KOPT-K1 (cell line): ENCODE results near the gene NCAN.
"Not testable (repeated sequence)": the region's sequence is repeated elsewhere in the genome, so short reads cannot be mapped to it uniquely, and the experiment has no call there.

ENCODE experiments used
- H3K27ac ChIP-seq: fragments of 200-600 bp; sonication (generic); 2 replicates; pipeline ENCODE4 v1.5.1; 2016; ENCODE audit warnings: antibody characterized with exemption, mild to moderate bottlenecking, low read depth, low read length; ENCODE audit not compliant: poor library complexity, severe bottlenecking
- H3K36me3 ChIP-seq: fragments of 200-600 bp; sonication (generic); 2 replicates; pipeline ENCODE4 v1.5.1; 2017; ENCODE audit warnings: antibody characterized with exemption, mild to moderate bottlenecking, low read length, moderate library complexity; ENCODE audit not compliant: insufficient read depth
- H3K9me3 ChIP-seq: fragments of 200-600 bp; sonication (generic); 2 replicates; pipeline ENCODE4 v1.5.1; 2017; ENCODE audit warnings: antibody characterized with exemption, low read length, mild to moderate bottlenecking; ENCODE audit not compliant: insufficient read depth, poor library complexity, severe bottlenecking

Gene NCAN

DNA sequence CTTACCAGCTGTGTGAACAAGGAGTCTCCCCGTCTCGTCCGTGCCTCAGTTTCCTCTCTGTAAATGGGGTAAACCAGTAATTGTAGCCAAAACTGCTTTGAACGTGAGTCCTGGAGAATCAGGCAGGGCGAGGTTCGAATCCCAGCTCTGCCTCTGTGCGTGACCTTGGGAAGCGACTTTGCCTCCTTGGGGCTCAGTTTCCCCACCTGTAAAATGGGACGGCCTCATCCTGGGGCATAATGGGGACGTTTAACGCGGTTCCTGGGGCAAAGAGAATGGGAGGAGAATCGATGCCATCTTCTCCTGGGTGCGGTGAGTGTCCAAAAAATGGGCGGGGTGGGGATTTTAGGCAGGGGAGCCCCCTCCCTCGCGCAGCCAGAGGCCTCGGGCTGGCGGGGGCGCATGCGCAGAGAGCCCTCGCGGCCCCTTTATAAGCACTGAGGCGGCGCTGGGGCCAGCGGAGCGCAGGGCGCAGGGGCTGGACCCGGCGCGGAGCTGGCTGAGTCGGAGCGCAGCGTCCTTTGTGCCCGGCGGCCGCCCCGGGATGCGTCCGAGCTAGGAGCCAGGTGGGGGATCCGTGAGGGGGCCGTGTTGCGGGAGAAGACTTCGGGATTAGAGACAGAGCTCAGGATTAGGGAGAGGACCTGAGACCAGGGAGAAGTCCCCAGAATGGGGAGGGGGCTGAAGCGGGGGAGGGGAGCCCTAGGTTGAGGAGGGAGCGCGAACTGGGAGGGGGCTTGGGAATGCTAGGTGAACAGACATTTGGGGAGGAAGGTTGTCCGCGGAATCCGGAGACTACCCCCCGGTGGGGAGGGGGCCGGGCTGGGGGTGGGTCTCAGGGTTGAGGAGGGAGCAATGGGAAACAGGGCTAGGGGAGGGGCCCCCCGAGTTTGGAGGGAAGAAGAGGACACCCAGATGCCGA is at the start of gene NCAN:
NCAN (plus strand) TSS at position 460 of the 922 bp plus-strand sequence. CDS start 4,996 bp downstream, outside the sequence.
- Histone ChIP-seq H3K9me3 (no peaks in the 10 kb centered on the region), H3K27ac (no peak within 1 kb of the TSS), H3K36me3 (no peaks in the 10 kb centered on the region)

- Histone ChIP-seq H3K36me3 (no peaks in the 10 kb centered on the region), H3K9me3 (no peaks in the 10 kb centered on the region), H3K27ac (no peak overlapping the region)
These were observed 49.3 kb upstream of the NCAN start for GRCh38 chr19:19162495-19162894.

DNA sequence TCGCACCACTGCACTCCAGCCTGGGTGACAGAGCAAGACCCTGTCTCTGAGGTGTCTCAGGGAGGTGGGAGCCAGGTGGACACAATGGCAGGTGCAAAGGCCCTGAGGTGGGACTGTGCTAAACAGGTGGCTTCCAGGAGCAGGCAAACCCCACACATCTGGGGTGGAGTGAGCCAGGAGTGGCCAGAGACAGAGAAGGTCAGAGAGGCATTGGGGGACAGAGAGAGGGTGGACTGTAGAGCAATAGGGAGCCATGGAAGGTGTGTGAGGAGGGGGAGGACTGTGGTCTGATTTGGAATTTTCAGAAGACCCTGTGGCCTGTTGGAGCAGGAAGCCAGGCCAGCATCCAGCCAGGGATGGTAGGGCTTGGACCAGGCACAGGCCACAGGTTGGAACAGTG is 46.4 kb upstream of the NCAN start:
- no peak overlapping the region for H3K27ac ChIP-seq
- H3K36me3 ChIP-seq = no peaks in the 10 kb centered on the region
- H3K9me3 ChIP-seq = no peaks in the 10 kb centered on the region

- no peak overlapping the region for H3K27ac ChIP-seq
- no peaks in the 10 kb centered on the region for H3K36me3 ChIP-seq
- H3K9me3 ChIP-seq = no peaks in the 10 kb centered on the region
These were observed 44.1 kb upstream of the NCAN start for GRCh38 chr19:19167612-19168011.

DNA sequence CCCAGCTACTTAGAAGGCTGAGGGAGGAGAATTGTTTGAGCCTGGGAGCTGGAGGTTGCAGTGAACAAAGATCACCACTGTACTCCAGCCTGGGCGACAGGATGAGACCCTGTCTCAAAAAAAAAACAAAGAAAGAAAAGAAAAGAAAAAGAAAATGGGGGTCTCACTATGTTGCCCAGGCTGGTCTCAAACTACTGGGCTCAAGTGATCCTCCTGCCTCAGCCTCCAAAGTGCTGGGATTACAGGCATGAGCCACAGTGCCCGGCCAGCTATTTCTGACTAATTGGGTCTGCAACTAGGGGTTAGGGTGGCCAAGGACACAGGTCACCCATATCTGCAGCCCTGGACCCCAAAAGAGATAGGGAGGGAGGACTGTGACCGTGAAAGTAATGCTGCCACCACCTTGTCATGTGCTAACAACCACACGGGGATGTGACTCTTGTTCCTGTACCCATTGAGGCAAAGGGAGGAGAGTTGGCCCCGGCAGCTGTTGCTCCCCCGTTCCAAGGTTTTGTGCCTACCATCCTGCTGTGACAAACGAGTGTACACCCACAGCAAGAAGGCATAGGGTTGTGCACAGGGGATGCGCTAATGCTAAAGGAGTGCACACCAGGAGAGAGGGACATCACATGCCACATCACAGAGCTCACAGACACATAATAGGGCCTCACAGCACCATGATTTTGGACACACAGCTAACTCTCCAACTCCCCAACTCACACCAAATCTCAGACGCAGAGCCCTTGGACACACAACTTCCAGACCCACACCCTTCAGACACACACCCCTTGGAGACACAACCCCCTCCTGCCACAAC is 42.3 kb upstream of the NCAN start:
- Histone ChIP-seq H3K27ac (no peak overlapping the region), H3K9me3 (no peaks in the 10 kb centered on the region), H3K36me3 (no peaks in the 10 kb centered on the region)

DNA sequence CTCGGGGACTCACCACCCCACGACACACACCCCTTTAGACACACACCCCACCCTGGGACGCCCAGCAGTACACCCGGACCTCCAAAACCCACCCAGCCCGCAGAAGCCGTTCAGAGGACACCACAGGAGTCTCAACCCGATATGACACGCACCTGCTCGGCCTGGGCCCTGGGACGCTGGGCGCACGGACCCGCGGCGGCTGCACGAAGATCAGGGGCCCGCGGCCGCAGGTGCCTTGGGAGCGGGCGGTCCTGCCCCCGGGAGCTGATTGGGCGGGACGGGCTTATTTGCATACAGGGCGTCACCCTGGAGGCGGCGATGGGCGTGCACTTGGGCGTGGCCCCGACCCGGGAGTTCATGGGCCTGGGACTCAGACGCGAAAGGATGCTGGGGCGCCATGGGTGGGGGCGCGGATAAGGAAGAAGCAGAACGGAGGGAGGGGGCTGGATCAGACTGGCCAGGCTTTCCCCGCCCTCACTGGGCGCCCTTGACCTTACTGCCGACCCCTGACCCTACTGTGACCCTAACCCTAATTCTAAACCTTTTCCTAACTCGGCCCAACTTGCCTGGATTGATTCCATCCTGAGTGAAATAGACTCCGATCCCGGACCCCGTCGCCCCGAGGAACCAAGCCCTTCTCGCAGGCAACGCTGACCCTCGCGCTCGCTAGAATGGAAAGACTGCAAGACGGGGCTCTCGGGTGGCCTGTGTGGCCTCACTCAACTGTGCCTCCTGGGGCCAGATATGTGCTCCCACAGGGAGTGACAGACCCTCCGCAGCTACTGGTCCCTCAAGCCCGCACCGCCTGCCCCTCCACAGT is 41.5 kb upstream of the NCAN start, which contains the start of gene MEF2B:
MEF2B (minus strand) TSS at position 211 of the 820 bp plus-strand sequence. CDS start 19,528 bp downstream, outside the sequence.
- no peaks in the 10 kb centered on the region for H3K36me3 ChIP-seq
- no peak within 1 kb of the TSS for H3K27ac ChIP-seq

GRCh38 chr19:19170873-19171672 is 40.7 kb upstream of the NCAN start:
- Histone ChIP-seq H3K27ac (no peak overlapping the region), H3K9me3 (no peaks in the 10 kb centered on the region), H3K36me3 (peaks cover 1% of the 10 kb centered on the region; the same call in 1 of the 2 replicates)

More for the DNA sequence above, 41.5 kb upstream of the NCAN start, which contains the start of gene MEF2B:
- H3K9me3 ChIP-seq = no peaks in the 10 kb centered on the region

DNA sequence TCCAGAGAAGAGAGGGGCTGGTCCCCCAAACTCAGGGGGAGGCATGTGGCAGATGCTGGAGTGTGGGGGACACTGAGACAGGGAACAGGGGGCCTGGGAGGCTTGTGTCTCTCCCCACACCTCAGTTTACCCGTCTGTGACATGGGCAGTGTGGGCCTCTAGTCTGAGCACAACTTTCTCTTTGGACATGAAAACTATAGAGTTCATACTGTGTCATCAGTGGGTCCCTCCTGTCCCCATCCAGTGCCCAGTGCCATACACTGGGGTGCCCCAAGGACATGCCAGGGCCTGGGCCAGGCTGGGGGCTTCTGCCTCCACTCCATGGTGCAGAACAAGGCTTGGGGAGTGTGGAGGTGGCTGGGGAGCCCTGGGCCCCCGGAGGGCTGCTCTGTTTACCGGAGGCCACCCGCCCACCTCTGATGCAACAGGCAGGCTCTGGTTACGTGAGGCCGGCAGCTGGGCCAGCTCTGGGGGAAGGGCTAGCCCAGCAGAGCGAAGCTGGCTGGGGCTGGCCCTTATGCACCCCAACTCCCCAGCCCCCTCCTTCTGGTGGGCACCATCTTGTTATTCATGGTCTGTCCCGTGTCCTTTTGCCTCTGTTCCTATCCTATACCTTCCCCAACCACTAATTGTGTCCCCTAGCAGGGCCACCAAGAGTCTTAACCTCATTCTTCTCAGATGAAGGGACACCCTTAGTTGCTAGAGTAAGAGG is 39.8 kb upstream of the NCAN start:
- Histone ChIP-seq H3K27ac (no peak overlapping the region), H3K36me3 (peaks cover 9% of the 10 kb centered on the region), H3K9me3 (no peaks in the 10 kb centered on the region)

DNA sequence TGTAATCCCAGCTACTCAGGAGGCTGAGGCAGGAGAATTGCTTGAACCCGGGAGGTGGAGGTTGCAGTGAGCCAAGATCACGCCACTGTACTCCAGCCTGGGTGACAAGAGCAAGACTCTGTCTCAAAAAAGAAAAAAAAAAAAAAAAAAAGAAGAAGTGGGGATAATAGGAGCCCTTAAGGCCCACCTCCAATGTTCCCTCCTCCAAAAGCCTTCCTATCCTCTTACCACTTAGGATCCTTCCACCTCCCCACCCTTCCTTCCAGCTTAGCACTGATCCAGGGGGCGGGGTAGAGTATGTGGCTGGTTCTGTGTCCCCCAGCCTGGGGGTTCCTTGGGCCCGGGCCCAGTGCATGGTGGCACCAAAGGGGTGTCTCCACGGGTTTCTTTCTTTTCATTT is 38.5 kb upstream of the NCAN start:
- H3K27ac ChIP-seq, H3K9me3 ChIP-seq: not testable (repeated sequence)
- H3K36me3 ChIP-seq = peaks cover 15% of the 10 kb centered on the region

- no peaks in the 10 kb centered on the region for H3K9me3 ChIP-seq
- no peak overlapping the region for H3K27ac ChIP-seq
- H3K36me3 ChIP-seq = peaks cover 37% of the 10 kb centered on the region
These were observed 34.8 kb upstream of the NCAN start for GRCh38 chr19:19176950-19177349.

DNA sequence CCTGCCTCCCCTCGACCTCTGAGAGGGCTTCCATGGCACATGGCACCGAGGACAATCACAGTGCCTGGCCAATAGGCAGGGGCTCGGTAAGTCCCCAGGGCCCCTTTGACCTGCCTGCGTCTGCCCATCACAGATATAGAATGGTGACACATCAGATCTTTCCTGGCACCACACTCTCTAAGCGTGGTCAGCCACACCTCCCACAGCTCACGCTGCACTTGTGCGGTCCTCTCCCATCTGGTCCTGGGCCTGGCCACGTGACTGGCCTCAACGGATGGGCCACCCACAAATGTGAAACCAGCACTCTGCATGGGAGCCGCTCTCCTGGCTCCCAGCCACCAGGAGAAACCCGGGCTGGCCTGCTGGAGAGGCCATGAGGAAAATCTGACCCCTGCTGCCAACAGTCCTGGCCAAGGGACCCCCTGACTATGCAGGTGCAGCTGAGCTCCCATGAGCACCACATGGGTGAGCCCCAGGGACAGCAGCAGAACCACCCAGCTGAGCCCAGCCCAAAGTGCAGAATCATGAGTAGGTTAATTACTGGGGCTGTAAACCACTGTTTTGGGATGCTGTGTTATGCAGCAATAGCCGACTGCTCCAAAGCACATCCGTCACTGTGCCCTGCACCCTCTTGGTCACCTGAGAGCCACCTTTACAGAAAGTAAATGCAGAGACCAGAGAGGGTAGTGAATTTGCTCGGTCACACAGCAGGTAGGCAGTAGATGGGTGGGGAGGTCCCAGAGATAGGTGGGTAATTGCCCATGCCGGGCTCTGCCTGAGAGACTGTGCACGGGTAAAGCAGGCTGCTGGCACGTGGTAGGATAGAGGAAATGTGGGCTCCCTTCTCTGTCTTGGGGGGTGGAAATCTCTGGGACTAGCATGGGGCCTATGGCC is 32.0 kb upstream of the NCAN start:
- Histone ChIP-seq H3K27ac (no peak overlapping the region), H3K9me3 (no peaks in the 10 kb centered on the region), H3K36me3 (peaks cover 46% of the 10 kb centered on the region)

GRCh38 chr19:19181488-19181998 is 30.2 kb upstream of the NCAN start:
- H3K27ac ChIP-seq = no peak overlapping the region
- H3K9me3 ChIP-seq = no peaks in the 10 kb centered on the region
- H3K36me3 ChIP-seq = peaks cover 40% of the 10 kb centered on the region; the same call in 1 of the 2 replicates
